ENCODE data around the gene DSCAML1. TPM values are rescaled to one million over a fixed set of nuclear protein-coding genes. Genes with fewer than 3 reads are reported as not detected.

Gene DSCAML1
- total RNA-seq, 1 donor from 2014 or later = 0.22 TPM

GRCh38 chr11:117544130-117544800 is 252.8 kb downstream of the DSCAML1 start:
- ATAC-seq = no peak
- no peak for DNase-seq (ENCODE audit: missing footprints)
- intact Hi-C loops (cut with DNase I) = no loop called here

- no peak for DNase-seq (ENCODE audit: missing footprints)
- ATAC-seq = no peak
- intact Hi-C loops (cut with DNase I) = no loop called here
Measured at GRCh38 chr11:117541211-117541610, 255.8 kb downstream of the DSCAML1 start.

- ATAC-seq (no peak), DNase-seq (ENCODE audit: missing footprints) (no peak)
- intact Hi-C loops (cut with DNase I) = no loop called here
Measured at GRCh38 chr11:117538263-117539135, 258.5 kb downstream of the DSCAML1 start.

GRCh38 chr11:117535850-117536411 is 261.1 kb downstream of the DSCAML1 start:
- ATAC-seq (no peak), DNase-seq (ENCODE audit: missing footprints) (no peak)
- intact Hi-C loops (cut with DNase I) = no loop called here

- peak; percentile 42 for ATAC-seq
- DNase-seq (ENCODE audit: missing footprints) = peak; percentile 78
- intact Hi-C loops (cut with DNase I) = no loop called here
Measured at GRCh38 chr11:117535201-117535849, 261.7 kb downstream of the DSCAML1 start.

GRCh38 chr11:117532568-117532967 is 264.4 kb downstream of the DSCAML1 start:
- intact Hi-C loops (cut with DNase I) = no loop called here
- ATAC-seq (no peak), DNase-seq (ENCODE audit: missing footprints) (no peak)

- intact Hi-C loops (cut with DNase I) = no loop called here
- ATAC-seq = no peak
- DNase-seq (ENCODE audit: missing footprints) = no peak
Measured at GRCh38 chr11:117529816-117530215, 267.2 kb downstream of the DSCAML1 start.

GRCh38 chr11:117528097-117528721 is 268.8 kb downstream of the DSCAML1 start:
- no peak for ATAC-seq
- intact Hi-C loops (cut with DNase I) = no loop called here
- no peak for DNase-seq (ENCODE audit: missing footprints)

GRCh38 chr11:117527271-117527670 is 269.7 kb downstream of the DSCAML1 start:
- no peak for DNase-seq (ENCODE audit: missing footprints)
- ATAC-seq = no peak
- intact Hi-C loops (cut with DNase I) = no loop called here

- intact Hi-C loops (cut with DNase I) = no loop called here
- DNase-seq (ENCODE audit: missing footprints) = no peak
- no peak for ATAC-seq
Measured at GRCh38 chr11:117525866-117526542, 271.0 kb downstream of the DSCAML1 start.

GRCh38 chr11:117524468-117525183 is 272.4 kb downstream of the DSCAML1 start:
- no peak for ATAC-seq
- intact Hi-C loops (cut with DNase I) = no loop called here
- no peak for DNase-seq (ENCODE audit: missing footprints)

GRCh38 chr11:117523680-117524079 is 273.3 kb downstream of the DSCAML1 start:
- DNase-seq (ENCODE audit: missing footprints) (no peak), ATAC-seq (no peak)
- intact Hi-C loops (cut with DNase I) = no loop called here

- no peak for DNase-seq (ENCODE audit: missing footprints)
- intact Hi-C loops (cut with DNase I) = no loop called here
- no peak for ATAC-seq
Measured at GRCh38 chr11:117521974-117522373, 275.0 kb downstream of the DSCAML1 start.

GRCh38 chr11:117520966-117521365 is 276.1 kb downstream of the DSCAML1 start:
- no peak for DNase-seq (ENCODE audit: missing footprints)

GRCh38 chr11:117520201-117520600 is 276.8 kb downstream of the DSCAML1 start:
- ATAC-seq (no peak), DNase-seq (ENCODE audit: missing footprints) (no peak)
- intact Hi-C loops (cut with DNase I) = no loop called here

More at GRCh38 chr11:117520966-117521365, 276.1 kb downstream of the DSCAML1 start:
- no peak for ATAC-seq
- intact Hi-C loops (cut with DNase I) = no loop called here

GRCh38 chr11:117519590-117519989 is 277.4 kb downstream of the DSCAML1 start:
- DNase-seq (ENCODE audit: missing footprints) (no peak), ATAC-seq (no peak)
- intact Hi-C loops (cut with DNase I) = no loop called here

- ATAC-seq = no peak
- intact Hi-C loops (cut with DNase I) = no loop called here
- no peak for DNase-seq (ENCODE audit: missing footprints)
Measured at GRCh38 chr11:117519170-117519569, 277.8 kb downstream of the DSCAML1 start.

- DNase-seq (ENCODE audit: missing footprints) = no peak
- intact Hi-C loops (cut with DNase I) = no loop called here
- no peak for ATAC-seq
Measured at GRCh38 chr11:117518455-117518854, 278.6 kb downstream of the DSCAML1 start.

Measured in Right ventricle myocardium inferior (tissue), 1 donor.